ENCODE results near the gene ADAR. TPM values are rescaled to one million over a fixed set of nuclear protein-coding genes. Genes with fewer than 3 reads are reported as not detected.

The ADAR gene
- total and polyA plus RNA-seq, 2 experiments from 2014 or later: 96.4 to 188 TPM

GRCh38 chr1:154557939-154558719 lies 49.9 kb downstream of the ADAR start, which contains the start of gene UBE2Q1:
Gene UBE2Q1, minus strand, starts transcription at chr1:154558662. Its CDS starts 109 bp downstream, at chr1:154558553.
- Histone ChIP-seq H3K4me2 (peak within 1 kb of the TSS; percentile 99), H3F3A (replicated peaks; ENCODE audit: low read depth) (peaks cover 6% of the 10 kb centered on the region), H2AFZ (peak within 1 kb of the TSS; percentile 44), H3K79me2 (replicated peaks; ENCODE audit: insufficient read depth) (peaks cover 23% of the 10 kb centered on the region), H3K27ac (ENCODE audit: low read depth) (peak within 1 kb of the TSS; percentile 63; the same call in 1 of the 2 replicates), H4K20me1 (replicated peaks; ENCODE audit: insufficient read depth) (peaks cover 31% of the 10 kb centered on the region), H3K9me2 (ENCODE audit: insufficient read depth) (no peaks in the 10 kb centered on the region), H3K4me1 (ENCODE audit: insufficient read depth) (peaks cover 16% of the 10 kb centered on the region), H3K4me3 (peak within 1 kb of the TSS; percentile 97), H3K27me3 (ENCODE audit: insufficient read depth) (no peaks in the 10 kb centered on the region), H3K36me3 (ENCODE audit: insufficient read depth) (peaks cover 28% of the 10 kb centered on the region)
- Mint-ChIP-seq H3K36me3 (ENCODE audit: low read depth) (peaks cover 37% of the 10 kb centered on the region), H3K4me1 (peaks cover 26% of the 10 kb centered on the region; the same call in 2 of the 3 replicates), H3K4me3 (peak within 1 kb of the TSS; percentile 88), H3K9me3 (no peaks in the 10 kb centered on the region), H3K27me3 (ENCODE audit: insufficient read depth, low read depth, poor library complexity) (peaks cover 12% of the 10 kb centered on the region), H3K27ac (peak within 1 kb of the TSS; percentile 95)
- no peak for TF ChIP-seq ZNF331 (CRISPR knock-in tag; IDR thresholded peaks at IDR 0.05; ENCODE audit: low read depth)
- no peak for TF ChIP-seq JUNB (IDR thresholded peaks at IDR 0.05; ENCODE audit: unreplicated experiment)
- no peak for TF ChIP-seq NANOG (IDR thresholded peaks at IDR 0.05; ENCODE audit: borderline replicate concordance)
- no peak for TF ChIP-seq STAT1 (IDR thresholded peaks at IDR 0.05; ENCODE audit: unreplicated experiment)
- TF ChIP-seq, protein P1, sequence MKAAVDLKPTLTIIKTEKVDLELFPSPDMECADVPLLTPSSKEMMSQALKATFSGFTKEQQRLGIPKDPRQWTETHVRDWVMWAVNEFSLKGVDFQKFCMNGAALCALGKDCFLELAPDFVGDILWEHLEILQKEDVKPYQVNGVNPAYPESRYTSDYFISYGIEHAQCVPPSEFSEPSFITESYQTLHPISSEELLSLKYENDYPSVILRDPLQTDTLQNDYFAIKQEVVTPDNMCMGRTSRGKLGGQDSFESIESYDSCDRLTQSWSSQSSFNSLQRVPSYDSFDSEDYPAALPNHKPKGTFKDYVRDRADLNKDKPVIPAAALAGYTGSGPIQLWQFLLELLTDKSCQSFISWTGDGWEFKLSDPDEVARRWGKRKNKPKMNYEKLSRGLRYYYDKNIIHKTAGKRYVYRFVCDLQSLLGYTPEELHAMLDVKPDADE (IDR thresholded peaks at IDR 0.05): no peak
- TF ChIP-seq POLR2AphosphoS5 (IDR thresholded peaks at IDR 0.05; ENCODE audit: low read depth): no peak
- TF ChIP-seq EZH2phosphoT487 (IDR thresholded peaks at IDR 0.05; ENCODE audit: unreplicated experiment): no peak
- TF ChIP-seq, protein P2, sequence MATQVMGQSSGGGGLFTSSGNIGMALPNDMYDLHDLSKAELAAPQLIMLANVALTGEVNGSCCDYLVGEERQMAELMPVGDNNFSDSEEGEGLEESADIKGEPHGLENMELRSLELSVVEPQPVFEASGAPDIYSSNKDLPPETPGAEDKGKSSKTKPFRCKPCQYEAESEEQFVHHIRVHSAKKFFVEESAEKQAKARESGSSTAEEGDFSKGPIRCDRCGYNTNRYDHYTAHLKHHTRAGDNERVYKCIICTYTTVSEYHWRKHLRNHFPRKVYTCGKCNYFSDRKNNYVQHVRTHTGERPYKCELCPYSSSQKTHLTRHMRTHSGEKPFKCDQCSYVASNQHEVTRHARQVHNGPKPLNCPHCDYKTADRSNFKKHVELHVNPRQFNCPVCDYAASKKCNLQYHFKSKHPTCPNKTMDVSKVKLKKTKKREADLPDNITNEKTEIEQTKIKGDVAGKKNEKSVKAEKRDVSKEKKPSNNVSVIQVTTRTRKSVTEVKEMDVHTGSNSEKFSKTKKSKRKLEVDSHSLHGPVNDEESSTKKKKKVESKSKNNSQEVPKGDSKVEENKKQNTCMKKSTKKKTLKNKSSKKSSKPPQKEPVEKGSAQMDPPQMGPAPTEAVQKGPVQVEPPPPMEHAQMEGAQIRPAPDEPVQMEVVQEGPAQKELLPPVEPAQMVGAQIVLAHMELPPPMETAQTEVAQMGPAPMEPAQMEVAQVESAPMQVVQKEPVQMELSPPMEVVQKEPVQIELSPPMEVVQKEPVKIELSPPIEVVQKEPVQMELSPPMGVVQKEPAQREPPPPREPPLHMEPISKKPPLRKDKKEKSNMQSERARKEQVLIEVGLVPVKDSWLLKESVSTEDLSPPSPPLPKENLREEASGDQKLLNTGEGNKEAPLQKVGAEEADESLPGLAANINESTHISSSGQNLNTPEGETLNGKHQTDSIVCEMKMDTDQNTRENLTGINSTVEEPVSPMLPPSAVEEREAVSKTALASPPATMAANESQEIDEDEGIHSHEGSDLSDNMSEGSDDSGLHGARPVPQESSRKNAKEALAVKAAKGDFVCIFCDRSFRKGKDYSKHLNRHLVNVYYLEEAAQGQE (IDR thresholded peaks at IDR 0.05; ENCODE audit: unreplicated experiment): no peak
- TF ChIP-seq ZNF114 (CRISPR knock-in tag; IDR thresholded peaks at IDR 0.05): no peak
- no peak for TF ChIP-seq CREB1 (CRISPR knock-in tag; IDR thresholded peaks at IDR 0.05; ENCODE audit: low read depth)
- no peak for TF ChIP-seq CTCF (conservative IDR thresholded peaks at IDR 0.05; ENCODE audit: low read depth in 2 of 2)
- TF ChIP-seq, protein P3, sequence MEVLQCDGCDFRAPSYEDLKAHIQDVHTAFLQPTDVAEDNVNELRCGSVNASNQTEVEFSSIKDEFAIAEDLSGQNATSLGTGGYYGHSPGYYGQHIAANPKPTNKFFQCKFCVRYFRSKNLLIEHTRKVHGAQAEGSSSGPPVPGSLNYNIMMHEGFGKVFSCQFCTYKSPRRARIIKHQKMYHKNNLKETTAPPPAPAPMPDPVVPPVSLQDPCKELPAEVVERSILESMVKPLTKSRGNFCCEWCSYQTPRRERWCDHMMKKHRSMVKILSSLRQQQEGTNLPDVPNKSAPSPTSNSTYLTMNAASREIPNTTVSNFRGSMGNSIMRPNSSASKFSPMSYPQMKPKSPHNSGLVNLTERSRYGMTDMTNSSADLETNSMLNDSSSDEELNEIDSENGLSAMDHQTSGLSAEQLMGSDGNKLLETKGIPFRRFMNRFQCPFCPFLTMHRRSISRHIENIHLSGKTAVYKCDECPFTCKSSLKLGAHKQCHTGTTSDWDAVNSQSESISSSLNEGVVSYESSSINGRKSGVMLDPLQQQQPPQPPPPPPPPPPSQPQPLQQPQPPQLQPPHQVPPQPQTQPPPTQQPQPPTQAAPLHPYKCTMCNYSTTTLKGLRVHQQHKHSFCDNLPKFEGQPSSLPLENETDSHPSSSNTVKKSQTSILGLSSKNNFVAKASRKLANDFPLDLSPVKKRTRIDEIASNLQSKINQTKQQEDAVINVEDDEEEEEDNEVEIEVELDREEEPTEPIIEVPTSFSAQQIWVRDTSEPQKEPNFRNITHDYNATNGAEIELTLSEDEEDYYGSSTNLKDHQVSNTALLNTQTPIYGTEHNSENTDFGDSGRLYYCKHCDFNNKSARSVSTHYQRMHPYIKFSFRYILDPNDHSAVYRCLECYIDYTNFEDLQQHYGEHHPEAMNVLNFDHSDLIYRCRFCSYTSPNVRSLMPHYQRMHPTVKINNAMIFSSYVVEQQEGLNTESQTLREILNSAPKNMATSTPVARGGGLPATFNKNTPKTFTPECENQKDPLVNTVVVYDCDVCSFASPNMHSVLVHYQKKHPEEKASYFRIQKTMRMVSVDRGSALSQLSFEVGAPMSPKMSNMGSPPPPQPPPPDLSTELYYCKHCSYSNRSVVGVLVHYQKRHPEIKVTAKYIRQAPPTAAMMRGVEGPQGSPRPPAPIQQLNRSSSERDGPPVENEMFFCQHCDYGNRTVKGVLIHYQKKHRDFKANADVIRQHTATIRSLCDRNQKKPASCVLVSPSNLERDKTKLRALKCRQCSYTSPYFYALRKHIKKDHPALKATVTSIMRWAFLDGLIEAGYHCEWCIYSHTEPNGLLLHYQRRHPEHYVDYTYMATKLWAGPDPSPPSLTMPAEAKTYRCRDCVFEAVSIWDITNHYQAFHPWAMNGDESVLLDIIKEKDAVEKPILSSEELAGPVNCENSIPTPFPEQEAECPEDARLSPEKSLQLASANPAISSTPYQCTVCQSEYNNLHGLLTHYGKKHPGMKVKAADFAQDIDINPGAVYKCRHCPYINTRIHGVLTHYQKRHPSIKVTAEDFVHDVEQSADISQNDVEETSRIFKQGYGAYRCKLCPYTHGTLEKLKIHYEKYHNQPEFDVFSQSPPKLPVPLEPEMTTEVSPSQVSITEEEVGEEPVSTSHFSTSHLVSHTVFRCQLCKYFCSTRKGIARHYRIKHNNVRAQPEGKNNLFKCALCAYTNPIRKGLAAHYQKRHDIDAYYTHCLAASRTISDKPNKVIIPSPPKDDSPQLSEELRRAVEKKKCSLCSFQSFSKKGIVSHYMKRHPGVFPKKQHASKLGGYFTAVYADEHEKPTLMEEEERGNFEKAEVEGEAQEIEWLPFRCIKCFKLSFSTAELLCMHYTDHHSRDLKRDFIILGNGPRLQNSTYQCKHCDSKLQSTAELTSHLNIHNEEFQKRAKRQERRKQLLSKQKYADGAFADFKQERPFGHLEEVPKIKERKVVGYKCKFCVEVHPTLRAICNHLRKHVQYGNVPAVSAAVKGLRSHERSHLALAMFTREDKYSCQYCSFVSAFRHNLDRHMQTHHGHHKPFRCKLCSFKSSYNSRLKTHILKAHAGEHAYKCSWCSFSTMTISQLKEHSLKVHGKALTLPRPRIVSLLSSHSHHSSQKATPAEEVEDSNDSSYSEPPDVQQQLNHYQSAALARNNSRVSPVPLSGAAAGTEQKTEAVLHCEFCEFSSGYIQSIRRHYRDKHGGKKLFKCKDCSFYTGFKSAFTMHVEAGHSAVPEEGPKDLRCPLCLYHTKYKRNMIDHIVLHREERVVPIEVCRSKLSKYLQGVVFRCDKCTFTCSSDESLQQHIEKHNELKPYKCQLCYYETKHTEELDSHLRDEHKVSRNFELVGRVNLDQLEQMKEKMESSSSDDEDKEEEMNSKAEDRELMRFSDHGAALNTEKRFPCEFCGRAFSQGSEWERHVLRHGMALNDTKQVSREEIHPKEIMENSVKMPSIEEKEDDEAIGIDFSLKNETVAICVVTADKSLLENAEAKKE (CRISPR knock-in tag; IDR thresholded peaks at IDR 0.05): no peak
- TF ChIP-seq EZH2 (IDR thresholded peaks at IDR 0.05; ENCODE audit: low read depth, unreplicated experiment): no peak
- ATAC-seq (no peak; the same call in 2 of the 3 replicates), DNase-seq (ENCODE audit: low spot score) (peak; percentile 26)

All from GM23338 (cell line).